Caco-2 (cell line): ENCODE results near the gene PML. TPM values are rescaled to one million over a fixed set of nuclear protein-coding genes. Genes with fewer than 3 reads are reported as not detected.
"Not testable (repeated sequence)": the region's sequence is repeated elsewhere in the genome, so short reads cannot be mapped to it uniquely, and the experiment has no call there.

ENCODE experiments used
- BruUV-seq: library from RNA; stranded (reverse); fragments of 400-500 nt; replicated peaks from 2 replicates; lab custom pipeline; 2021; lab: Mats Ljungman, UMichigan
- CTCF ChIA-PET: fragments of 300-600 bp; sonication (Branson Sonifier 250); formaldehyde crosslinking; loops from one replicate; lab custom pipeline; 2022; ENCODE audit warnings: antibody characterized with exemption; lab: Charles Lee
- POLR2A ChIA-PET: fragments of 300-600 bp; sonication (Branson Sonifier 250); formaldehyde crosslinking; loops from one replicate; lab custom pipeline; 2022; ENCODE audit warnings: antibody characterized with exemption; lab: Charles Lee
- DNase-seq, 2 experiments: peaks; one replicate each; pipeline versions ENCODE4 v3.0.0 to v3.0.0-alpha.2; 2020 to 2022
- H3K27me3 ChIP-seq: replicated peaks from 2 replicates; pipeline ENCODE4 v1.6.0; 2011; ENCODE audit warnings: low read length; ENCODE audit not compliant: control insufficient read depth, insufficient read depth
- H3K36me3 ChIP-seq: 2 replicates; pipeline ENCODE4 v1.5.1; 2011; ENCODE audit warnings: low read length; ENCODE audit not compliant: control insufficient read depth, insufficient read depth
- H3K4me1 ChIP-seq: fragments of 250-450 bp; sonication (Bioruptor Pico); 2 replicates; pipeline ENCODE4 v1.5.1; 2020; ENCODE audit warnings: mild to moderate bottlenecking
- H3K4me3 ChIP-seq: 2 replicates; pipeline ENCODE4 v1.5.1; 2011; ENCODE audit warnings: low read depth, mild to moderate bottlenecking, control low read depth, low read length
- H3K9me3 ChIP-seq: fragments of 250-450 bp; sonication (Bioruptor Pico); 2 replicates; pipeline ENCODE4 v1.5.1; 2020; ENCODE audit warnings: mild to moderate bottlenecking, moderate library complexity
- H3K27ac Mint-ChIP-seq: one replicate; pipeline ENCODE4 v1.8.0; 2022; ENCODE audit warnings: mixed read lengths; ENCODE audit not compliant: unreplicated experiment
- H3K27me3 Mint-ChIP-seq: one replicate; pipeline ENCODE4 v1.8.0; 2022; ENCODE audit warnings: mixed read lengths; ENCODE audit not compliant: insufficient read depth, unreplicated experiment
- H3K36me3 Mint-ChIP-seq: one replicate; pipeline ENCODE4 v1.8.0; 2022; ENCODE audit warnings: mild to moderate bottlenecking, mixed read lengths; ENCODE audit not compliant: insufficient read depth, unreplicated experiment
- H3K4me1 Mint-ChIP-seq: one replicate; pipeline ENCODE4 v1.8.0; 2022; ENCODE audit warnings: low read depth, mixed read lengths; ENCODE audit not compliant: unreplicated experiment
- H3K4me3 Mint-ChIP-seq: one replicate; pipeline ENCODE4 v1.8.0; 2022; ENCODE audit warnings: mild to moderate bottlenecking, moderate library complexity, mixed read lengths; ENCODE audit not compliant: unreplicated experiment
- H3K9me3 Mint-ChIP-seq: one replicate; pipeline ENCODE4 v1.8.0; 2022; ENCODE audit warnings: mixed read lengths; ENCODE audit not compliant: unreplicated experiment
- intact Hi-C: fragments of 100-400 bp; cut with micrococcal nuclease; formaldehyde crosslinking; loops from one replicate; pipeline ENCODE4 v1.10.0; 2022; ENCODE audit not compliant: unreplicated experiment
- total RNA-seq: library from RNA; stranded (reverse); gene quantifications from 2 replicates; pipeline ENCODE4 v1.2.3, GENCODE V29; 2022
- TF ChIP-seq, protein P1 (sequence below), 2 experiments: fragments of 200-600 bp in 1 of 2; IDR thresholded peaks; 1 replicate in 1 of 2; 2 replicates in 1 of 2; pipeline versions ENCODE4 v1.5.1 to v1.8.0; 2011 to 2022; ENCODE audit warnings: antibody characterized with exemption in 1 of 2, control low read depth in 1 of 2, inconsistent platforms in 1 of 2, low read depth in 1 of 2, low read length in 1 of 2, mild to moderate bottlenecking in 1 of 2, moderate library complexity in 1 of 2; ENCODE audit not compliant: insufficient read depth in 1 of 2, severe bottlenecking in 1 of 2, unreplicated experiment in 1 of 2

The PML gene
- total RNA-seq, 1 experiment from 2014 or later: 18.7 TPM

DNA sequence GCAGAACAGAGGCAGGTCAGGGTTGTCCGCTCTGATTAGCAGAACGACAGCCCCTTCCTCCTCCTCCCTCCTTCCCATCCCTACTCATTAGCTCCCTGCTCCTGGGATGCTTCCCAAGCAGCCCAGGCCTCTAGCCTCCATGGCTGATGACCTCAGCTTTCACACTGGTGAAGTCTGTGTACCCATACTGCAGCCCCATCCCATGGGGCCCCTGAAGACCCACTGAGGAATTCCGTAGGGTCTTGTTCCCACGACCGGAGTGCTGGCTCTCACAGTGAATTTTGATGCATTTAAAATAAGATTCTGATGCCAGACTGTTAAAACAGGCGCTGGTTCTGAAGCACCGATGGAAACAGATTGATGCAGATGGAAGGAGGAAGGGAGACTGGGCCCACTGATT, 51.8 kb downstream of the PML start:
- no peaks in the 10 kb centered on the region for H3K4me1 ChIP-seq
- no peaks in the 10 kb centered on the region for H3K9me3 Mint-ChIP-seq
- peaks cover 10% of the 10 kb centered on the region for H3K27me3 Mint-ChIP-seq
- no peaks in the 10 kb centered on the region for H3K9me3 ChIP-seq
- BruUV-seq: no TSS peak
- no peaks in the 10 kb centered on the region for H3K27me3 ChIP-seq
- no peak overlapping the region for H3K4me3 Mint-ChIP-seq
- no peak overlapping the region for H3K27ac Mint-ChIP-seq
- no peak for DNase-seq
- ChIA-PET CTCF (no interaction called here), POLR2A (no interaction called here)
- TF ChIP-seq, protein P1, sequence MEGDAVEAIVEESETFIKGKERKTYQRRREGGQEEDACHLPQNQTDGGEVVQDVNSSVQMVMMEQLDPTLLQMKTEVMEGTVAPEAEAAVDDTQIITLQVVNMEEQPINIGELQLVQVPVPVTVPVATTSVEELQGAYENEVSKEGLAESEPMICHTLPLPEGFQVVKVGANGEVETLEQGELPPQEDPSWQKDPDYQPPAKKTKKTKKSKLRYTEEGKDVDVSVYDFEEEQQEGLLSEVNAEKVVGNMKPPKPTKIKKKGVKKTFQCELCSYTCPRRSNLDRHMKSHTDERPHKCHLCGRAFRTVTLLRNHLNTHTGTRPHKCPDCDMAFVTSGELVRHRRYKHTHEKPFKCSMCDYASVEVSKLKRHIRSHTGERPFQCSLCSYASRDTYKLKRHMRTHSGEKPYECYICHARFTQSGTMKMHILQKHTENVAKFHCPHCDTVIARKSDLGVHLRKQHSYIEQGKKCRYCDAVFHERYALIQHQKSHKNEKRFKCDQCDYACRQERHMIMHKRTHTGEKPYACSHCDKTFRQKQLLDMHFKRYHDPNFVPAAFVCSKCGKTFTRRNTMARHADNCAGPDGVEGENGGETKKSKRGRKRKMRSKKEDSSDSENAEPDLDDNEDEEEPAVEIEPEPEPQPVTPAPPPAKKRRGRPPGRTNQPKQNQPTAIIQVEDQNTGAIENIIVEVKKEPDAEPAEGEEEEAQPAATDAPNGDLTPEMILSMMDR (IDR thresholded peaks at IDR 0.05; ENCODE audit: insufficient read depth in 1 of 2, low read depth in 1 of 2, low read length in 1 of 2, severe bottlenecking in 1 of 2, unreplicated experiment in 1 of 2): no peak
- no peaks in the 10 kb centered on the region for H3K4me1 Mint-ChIP-seq
- intact Hi-C loops: no loop called here
- H3K36me3 ChIP-seq: no peaks in the 10 kb centered on the region
- H3K36me3 Mint-ChIP-seq: no peaks in the 10 kb centered on the region
- no peak overlapping the region for H3K4me3 ChIP-seq

DNA sequence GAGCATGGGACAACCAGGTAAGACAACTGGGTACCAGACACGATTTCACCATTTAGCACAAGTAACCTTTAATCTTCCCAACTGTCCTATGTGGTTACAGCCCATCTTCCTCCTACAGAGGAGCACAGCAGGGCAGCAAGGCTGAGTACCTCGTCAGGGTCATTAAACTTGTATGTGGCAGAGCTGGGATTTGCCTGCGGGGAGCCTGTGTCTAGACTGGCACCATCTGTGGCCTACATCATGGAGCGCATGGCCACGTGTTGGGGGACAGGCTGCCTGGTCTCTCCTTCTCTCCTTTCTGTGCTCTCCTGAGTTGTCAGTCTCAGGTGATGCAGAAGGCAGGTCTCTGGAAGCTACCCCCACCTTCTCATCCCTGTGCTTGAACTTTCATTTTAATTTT, 55.6 kb downstream of the PML start:
- no peaks in the 10 kb centered on the region for H3K4me1 Mint-ChIP-seq
- no peaks in the 10 kb centered on the region for H3K36me3 Mint-ChIP-seq
- no peaks in the 10 kb centered on the region for H3K9me3 Mint-ChIP-seq
- H3K27me3 Mint-ChIP-seq: peaks cover 8% of the 10 kb centered on the region
- no peak for DNase-seq
- no peak overlapping the region for H3K4me3 Mint-ChIP-seq
- POLR2A ChIA-PET: no interaction called here
- CTCF ChIA-PET: interaction anchor here (0.6 kb wide), 1 partner anchor 973 kb away, joined by 4 read pairs; the partner anchor contains the start of gene PPCDC
- Histone ChIP-seq H3K36me3 (no peaks in the 10 kb centered on the region), H3K27me3 (no peaks in the 10 kb centered on the region), H3K4me1 (no peaks in the 10 kb centered on the region), H3K9me3 (no peaks in the 10 kb centered on the region), H3K4me3 (no peak overlapping the region)
- no peak overlapping the region for H3K27ac Mint-ChIP-seq
- intact Hi-C loops: loop anchor here (5.0 kb wide), 1 partner anchor 272 kb away; no protein-coding TSS in a partner anchor
- BruUV-seq: no TSS peak
- TF ChIP-seq, protein P1 (IDR thresholded peaks at IDR 0.05; ENCODE audit: insufficient read depth in 1 of 2, low read depth in 1 of 2, low read length in 1 of 2, severe bottlenecking in 1 of 2, unreplicated experiment in 1 of 2): no peak

DNA sequence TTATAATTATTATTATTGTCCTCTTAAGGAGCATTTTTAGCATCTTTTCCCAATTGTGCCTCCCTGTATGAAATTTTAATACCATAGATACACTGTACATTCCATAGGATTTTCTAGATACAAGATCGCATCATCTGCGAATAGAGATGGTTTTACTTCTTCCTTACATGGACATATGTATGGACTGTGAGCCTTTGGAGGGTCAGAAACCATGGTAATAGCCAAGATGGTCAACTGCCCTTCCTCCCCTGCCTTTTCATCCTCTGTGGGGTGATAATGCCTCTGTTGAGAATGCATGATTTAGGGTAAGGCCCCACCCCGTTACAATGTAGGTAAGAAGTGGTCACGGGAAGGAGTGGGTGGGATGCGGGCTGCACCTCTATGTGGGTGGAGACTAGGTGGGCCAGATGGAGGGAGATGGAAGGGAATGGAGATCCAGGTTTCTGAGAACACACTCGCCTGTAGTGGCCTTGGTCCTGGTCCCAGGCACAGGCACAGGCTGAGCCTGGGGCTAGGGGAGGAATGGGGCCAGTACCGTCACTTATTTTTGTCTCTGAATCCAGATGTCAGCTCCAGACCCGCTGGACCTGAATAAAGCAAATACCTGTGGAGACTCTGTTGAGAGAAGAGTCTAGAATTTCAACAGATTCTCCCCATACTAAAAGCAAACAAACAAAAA, 56.2 kb downstream of the PML start:
- BruUV-seq: no TSS peak
- intact Hi-C loops: loop anchor here (5.0 kb wide), 1 partner anchor 272 kb away; no protein-coding TSS in a partner anchor
- H3K27ac Mint-ChIP-seq: no peak overlapping the region
- DNase-seq: no peak
- ChIA-PET POLR2A (no interaction called here), CTCF (interaction anchor here (1.3 kb wide), 1 partner anchor 78 kb away, joined by 5 read pairs; no protein-coding TSS in a partner anchor)
- no peaks in the 10 kb centered on the region for H3K4me1 ChIP-seq
- no peaks in the 10 kb centered on the region for H3K4me1 Mint-ChIP-seq
- no peak overlapping the region for H3K4me3 ChIP-seq
- peaks cover 10% of the 10 kb centered on the region for H3K27me3 Mint-ChIP-seq
- no peaks in the 10 kb centered on the region for H3K9me3 ChIP-seq
- no peaks in the 10 kb centered on the region for H3K36me3 ChIP-seq
- H3K4me3 Mint-ChIP-seq: no peak overlapping the region
- no peaks in the 10 kb centered on the region for H3K27me3 ChIP-seq
- no peaks in the 10 kb centered on the region for H3K9me3 Mint-ChIP-seq
- TF ChIP-seq, protein P1 (IDR thresholded peaks at IDR 0.05; ENCODE audit: insufficient read depth in 1 of 2, low read depth in 1 of 2, low read length in 1 of 2, severe bottlenecking in 1 of 2, unreplicated experiment in 1 of 2): no peak
- no peaks in the 10 kb centered on the region for H3K36me3 Mint-ChIP-seq

DNA sequence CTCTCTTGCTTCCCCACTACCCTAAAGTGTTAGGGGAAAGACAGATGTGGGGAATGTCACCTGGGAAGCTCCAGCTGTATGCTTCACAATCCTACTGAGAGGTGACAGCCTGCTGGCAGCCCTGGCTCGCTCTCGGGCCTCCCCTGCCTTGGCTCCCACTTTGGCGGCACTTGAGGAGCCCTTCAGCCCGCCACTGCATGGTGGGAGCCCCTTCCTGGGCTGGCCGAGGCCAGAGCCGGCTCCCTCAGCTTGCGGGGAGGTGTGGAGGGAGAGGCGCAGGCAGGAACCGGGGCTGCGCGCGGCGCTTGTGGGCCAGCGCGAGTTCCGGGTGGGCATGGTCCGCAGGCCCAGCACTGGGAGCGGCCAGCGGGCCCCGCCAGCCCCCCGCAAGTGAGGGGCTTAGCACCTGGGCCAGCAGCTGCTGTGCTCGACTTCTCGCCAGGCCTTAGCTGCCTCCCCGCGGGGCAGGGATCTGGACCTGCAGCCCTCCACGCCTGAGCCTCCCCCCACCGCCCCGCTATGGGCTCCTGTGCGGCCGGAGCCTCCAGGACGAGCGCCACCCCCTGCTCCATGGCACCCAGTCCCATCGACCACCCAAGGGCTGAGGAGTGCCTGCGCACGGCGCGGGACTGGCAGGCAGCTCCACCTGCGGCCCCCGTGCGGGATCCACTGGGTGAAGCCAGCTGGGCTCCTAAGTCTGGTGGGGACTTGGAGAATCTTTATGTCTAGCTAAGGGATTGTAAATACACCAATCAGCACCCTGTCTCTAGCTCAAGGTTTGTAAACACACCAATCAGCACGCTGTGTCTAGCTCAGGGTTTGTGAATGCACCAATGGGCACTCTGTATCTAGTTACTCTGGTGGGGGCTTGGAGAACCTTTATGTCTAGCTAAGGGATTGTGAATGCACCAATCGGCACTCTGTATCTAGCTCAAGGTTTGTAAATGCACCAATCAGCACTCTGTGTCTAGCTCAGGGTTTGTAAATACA, 58.0 kb downstream of the PML start:
- CTCF ChIA-PET: interaction anchor here (0.6 to 1.3 kb wide), 6 partner anchors 12 to 494 kb away, joined by 3 to 8 read pairs (median 5); no protein-coding TSS in a partner anchor

More for the DNA sequence above, 58.0 kb downstream of the PML start:
- H3K36me3 ChIP-seq, H3K36me3 Mint-ChIP-seq, H3K4me1 ChIP-seq, H3K4me3 ChIP-seq, DNase-seq, BruUV-seq, H3K9me3 Mint-ChIP-seq, H3K27me3 Mint-ChIP-seq, H3K27ac Mint-ChIP-seq, POLR2A ChIA-PET, H3K9me3 ChIP-seq, H3K27me3 ChIP-seq, H3K4me3 Mint-ChIP-seq, H3K4me1 Mint-ChIP-seq: not testable (repeated sequence)
- intact Hi-C loops: loop anchor here (5.0 kb wide), 1 partner anchor 270 kb away; no protein-coding TSS in a partner anchor
